ENCODE data around the gene RNU1-3.

The RNU1-3 gene

GRCh38 chr1:16617778-16618580, 48.8 kb downstream of the RNU1-3 start:
- DNase-seq (ENCODE audit: low spot score) = no peak

DNA sequence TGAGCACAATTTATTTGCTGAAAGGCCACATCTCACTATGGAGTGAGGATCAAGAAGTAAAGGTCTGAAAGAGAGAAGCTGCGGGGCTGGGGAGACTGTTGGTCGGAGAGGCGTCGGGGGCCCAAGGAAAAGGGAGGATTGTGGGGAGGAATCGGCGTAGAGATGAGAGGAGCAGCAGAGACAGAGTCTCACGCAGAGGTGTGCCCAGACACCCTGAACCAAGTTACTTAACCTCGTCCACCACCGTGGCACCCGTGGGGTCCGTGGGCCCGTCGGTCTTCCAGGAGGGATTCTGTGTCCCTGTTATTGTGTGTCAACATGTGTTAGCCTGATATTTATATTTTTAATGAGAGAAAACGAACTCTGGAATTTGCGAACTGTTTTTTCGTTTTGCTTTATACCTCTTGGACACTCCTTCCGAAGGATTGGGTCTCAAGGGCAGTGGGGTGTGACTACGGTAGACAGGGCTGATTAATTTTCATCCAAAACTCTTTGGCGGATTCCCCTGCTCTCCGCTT, 49.6 kb downstream of the RNU1-3 start:
- no peak for DNase-seq (ENCODE audit: low spot score)
